KG1 (cell line): Measurements from ENCODE around the gene CSRNP2.
A peak's percentile ranks its signal among the peaks of the same experiment; 100 is the strongest.

Experiments used
- DNase-seq: peaks from one replicate; lab custom pipeline; 2025; lab: John Stamatoyannopoulos, UW

Gene CSRNP2

DNA sequence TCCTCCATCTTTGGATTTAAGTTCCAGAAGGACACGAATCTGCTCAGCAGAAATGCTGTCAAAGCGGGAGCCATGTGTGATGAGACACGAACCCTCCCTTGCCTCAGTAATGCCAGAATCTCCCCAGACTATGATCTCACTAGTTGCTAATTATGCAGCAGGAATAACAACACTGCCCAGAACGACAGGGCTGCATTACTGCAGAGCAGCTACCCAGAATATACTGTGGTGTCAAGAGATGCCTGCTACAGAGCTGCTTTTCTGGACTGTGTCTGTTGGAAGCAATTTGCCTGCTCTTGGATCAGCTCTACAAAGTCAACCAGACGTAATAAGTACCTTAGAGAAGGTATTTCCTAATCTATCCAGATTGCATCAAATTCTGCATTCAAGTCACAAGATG is 5.5 kb downstream of the CSRNP2 start:
- DNase-seq: no peak

DNA sequence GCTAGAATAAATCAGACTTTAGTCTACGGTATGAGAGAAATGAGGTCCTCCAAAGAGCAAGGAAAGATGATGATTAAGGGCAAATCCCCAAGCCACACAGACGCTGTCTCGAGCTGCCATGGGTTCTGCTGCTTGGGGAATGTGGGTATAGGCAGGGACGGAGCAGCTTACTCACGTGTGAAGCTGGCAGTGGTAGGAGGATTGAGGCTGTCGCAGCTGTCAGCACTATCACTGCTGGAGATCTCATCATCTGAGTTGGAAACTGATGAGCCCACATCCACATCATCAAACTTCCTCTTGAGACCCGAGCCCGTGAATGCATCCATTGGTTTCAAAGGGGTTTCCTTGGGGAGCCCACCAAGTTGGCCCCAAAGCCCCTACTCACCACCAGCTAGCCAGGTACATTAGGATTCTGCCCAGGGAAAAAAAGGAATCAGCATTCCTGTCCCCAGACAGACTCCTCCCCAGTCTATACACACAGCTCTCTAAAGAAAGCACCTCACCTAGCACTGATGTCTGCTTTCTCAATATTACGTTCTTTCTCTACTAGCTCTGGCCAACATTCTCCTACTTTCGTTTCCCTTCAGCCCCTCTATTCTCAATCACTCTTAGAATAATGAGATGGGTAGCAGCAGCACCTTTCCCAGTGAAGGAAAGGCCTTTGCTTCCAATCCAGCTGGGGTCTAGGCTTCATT is 7.0 kb downstream of the CSRNP2 start:
- no peak for DNase-seq

DNA sequence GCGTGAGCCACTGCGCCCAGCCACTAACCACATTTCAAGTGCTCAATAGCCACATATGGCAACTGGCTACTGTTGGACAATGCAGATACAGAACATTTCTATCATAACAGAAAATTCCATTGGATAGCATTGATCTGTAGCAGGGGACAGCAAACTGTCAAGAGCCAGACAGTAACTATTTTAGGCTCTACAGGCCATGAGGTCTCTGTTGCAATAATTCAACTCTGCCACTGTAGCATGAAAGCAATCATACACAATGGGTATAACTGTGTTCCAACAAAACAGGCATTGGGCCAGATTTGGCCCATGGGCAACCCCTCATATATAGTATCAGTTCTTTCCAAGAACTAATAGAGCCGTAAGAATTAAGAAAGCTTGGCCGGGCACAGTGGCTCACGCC is 8.0 kb downstream of the CSRNP2 start:
- DNase-seq: no peak

DNA sequence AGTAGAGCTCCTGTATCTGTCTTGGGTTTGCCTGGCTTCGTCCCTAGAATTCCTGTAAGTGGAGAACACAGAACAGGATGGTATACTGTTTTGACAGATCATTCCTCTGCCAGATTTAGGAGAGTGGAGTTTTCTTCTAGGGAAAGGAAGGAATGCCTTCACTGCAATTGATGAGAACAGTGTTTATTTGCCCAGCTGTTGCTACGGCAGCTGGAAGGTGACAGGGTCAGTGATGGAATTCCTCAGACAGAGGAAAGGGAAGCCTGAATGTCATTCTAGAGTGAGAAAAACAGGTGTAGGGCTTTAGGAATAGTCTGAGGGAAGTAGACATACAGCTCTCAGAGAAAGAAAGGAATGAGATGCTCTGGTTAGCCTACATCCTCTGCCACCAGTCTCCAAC is 11.7 kb downstream of the CSRNP2 start:
- DNase-seq: no peak

DNA sequence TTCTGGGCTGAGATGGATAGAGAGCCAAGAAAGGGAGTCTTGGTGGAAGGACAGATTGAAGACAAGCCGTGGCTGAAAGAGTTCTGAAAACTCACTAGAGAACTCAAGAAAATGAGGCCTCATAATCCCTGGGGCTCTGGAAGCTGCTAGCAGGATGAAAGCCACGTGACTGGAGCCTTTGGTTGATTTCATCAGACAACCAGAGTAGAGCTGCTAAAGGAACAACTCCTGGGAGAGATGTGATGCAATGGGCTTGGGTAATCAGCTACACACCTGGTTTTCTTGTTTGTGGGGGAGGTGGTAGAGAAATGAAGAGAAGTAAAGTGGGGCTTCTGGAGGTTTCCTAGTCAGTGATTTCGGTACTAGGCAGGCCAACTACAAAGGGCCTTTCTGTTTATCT is 13.4 kb downstream of the CSRNP2 start:
- DNase-seq: no peak

DNA sequence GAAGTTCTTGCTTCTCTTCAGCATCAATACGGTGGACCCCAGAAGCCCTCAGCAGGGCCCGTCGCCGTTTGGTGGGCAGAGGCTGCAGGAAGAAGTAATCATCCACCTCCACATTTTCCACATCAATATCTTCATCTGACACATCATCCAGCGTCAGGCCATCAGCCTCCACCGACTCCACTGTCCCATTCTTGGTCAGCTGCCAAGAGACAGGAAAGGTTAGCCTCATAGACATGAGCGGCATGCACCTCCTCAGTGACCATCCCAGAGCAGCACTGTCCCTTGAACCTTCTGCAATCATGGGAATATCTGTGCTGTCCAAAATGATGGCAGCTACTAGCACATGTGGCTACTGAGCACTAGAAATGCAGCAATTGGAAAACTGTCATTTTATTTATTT is 15.6 kb downstream of the CSRNP2 start:
- DNase-seq: no peak

DNA sequence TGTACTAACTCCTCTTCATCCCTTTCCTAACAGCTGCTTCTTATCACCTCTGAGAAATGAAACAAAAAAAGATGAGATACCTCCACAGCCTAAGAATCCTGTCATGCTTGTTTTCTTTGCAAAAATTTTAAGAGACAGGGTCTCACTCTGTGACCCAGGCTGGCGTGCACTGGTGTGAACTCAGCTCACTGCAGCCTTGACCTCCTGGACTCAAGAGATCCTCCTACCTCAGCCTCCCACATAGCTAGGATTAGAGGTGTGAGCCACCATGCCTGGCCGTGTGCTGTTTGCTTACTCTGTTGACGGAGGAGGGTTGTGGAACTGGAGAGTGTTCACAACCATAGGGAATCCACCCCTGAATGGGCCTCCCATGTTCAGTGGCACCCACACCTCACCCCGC is 16.2 kb downstream of the CSRNP2 start:
- DNase-seq: no peak

DNA sequence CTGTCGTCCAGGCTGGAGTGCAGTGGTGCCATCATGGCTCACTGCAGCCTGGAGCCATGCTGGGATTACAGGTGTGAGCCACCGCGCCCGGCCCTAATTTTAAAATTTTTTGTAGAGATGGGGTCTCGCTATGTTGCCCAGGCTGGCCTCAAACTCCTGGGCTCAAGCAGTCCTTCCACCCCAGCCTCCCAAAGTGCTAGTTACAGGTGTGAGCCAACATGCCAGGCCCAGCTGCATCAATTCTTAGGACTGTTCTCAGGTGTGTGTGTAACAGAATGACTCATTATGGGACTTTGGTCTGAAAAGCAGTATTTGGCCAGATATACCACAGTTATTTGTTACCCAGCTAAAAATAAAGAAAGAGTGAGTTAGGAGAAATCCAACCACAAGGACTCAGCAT is 17.9 kb downstream of the CSRNP2 start:
- DNase-seq: no peak

DNA sequence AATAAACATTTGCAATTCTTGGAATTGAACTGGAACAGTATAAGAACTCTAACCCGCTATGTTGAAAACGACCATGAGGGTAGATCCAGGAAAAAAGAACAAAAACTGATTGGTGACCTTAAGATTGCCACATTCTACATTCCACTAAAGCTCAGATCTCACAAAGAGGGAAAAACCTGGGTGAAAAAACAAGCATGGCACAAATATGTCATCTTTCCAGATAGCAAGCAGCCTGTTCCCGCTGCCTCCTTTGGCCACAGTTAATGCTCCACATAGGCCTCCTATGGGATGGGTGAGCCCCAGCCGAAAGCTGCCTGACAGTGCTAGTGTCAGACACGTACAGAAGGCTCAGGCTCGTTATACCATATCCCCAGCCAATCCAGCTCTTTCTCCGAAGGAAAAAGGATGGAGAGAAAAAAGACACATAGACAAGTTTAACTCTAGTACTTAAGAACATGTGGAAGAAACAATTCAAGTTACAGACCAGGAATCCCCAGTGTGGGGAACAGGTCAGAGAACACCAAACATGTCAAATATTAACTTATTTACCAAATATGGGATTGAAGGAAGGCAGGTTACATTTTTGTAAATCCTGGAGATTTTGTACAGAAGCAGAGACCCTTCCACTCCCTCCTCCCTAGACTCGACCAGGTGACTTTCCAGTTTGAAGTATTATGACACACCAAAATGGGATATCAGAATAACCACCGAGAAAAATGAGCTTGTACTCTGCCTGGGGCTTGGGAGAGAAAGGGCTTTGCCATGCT is 20.6 kb downstream of the CSRNP2 start:
- no peak for DNase-seq

DNA sequence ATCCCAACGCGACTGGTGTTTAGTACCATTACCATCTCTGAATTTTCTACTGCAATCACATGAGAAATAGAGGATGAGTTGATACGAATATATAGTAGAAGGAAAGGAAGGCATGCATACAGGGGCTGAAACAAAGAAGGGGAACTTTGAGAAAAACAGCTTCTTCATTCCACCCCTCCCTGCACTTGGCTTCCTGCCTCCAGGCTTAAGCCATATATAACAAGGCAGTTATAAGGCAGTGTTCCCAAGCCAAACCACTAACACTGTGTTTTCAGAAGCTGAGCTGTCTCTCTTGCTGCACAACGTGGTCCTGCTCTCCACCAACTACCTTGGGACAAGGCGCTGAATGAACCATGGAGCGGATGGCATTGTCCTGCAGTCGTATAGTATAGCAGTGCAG is 24.3 kb downstream of the CSRNP2 start:
- DNase-seq: no peak

DNA sequence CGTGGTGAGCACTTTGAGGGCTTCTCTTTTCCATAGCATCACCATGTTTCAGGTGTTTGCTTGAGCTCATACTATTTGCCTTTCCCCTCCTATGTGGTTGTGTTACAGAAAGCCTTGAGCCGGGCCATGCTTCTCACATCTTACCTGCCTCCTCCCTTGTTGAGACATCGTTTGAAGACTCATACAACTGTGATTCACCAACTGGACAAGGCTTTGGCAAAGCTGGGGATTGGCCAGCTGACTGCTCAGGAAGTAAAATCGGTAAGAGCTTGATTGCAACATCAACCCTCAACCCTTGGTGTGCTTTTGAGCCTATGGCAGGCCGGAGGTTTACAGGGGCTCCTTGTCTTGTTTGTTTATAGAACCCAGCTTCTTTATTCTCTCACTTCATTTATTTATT is 27.2 kb downstream of the CSRNP2 start:
- no peak for DNase-seq

DNA sequence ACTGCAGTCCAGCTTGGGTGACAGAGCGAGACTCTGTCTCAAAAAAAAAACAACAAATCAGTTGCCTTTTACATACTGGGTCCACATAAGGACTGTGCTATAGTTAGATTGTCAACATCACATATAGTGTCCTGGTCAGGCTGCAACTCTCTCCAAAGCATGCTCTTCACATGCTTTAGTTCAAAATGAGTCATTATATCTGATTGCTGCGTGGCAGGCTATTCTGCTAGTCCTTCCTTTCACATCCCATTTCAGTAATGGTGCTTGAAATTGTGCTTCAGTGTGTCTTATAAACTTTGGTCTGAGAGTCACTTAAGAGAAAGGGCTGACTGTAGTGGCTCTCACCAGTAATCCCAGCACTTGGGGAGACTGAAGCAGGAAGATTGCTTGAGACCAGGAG is 28.3 kb downstream of the CSRNP2 start:
- DNase-seq: no peak

DNA sequence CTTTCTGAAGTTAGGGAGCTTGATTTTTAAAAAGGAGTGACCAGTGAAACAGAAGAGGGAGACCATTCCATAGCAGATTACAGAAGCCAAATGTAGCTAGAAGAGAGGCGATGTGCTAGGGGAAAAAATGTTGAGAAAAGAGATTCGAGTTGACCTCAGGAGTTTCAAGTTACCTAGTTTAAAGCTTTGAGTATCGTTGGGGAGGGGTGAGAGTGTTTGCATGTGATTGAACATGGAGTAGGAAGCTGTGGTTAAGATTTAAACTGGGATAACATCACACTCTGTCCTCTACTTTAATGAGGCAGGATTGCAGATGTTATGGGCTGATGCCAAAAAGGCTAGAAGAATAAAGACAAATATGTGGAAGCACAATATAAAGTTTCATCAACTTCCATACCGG is 31.6 kb downstream of the CSRNP2 start:
- DNase-seq: no peak

DNA sequence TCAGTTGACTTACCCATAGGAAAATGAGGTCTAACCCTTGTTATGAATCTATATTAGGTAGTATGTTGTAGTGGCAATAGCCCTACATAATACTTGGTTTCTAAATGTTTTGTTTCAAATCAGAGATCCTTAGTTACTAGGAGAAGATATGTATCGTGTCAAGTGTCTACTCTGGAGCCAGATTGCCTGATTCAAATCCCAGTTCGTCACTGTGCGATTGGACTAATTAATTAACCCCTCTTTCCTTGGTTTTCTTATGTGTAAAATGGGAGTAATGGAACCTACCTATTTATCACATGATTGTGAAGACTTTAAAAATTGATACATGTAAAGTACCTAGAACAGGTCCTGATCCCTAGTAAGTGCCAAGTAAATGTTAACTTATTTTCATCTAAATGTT is 33.9 kb downstream of the CSRNP2 start:
- DNase-seq: no peak

DNA sequence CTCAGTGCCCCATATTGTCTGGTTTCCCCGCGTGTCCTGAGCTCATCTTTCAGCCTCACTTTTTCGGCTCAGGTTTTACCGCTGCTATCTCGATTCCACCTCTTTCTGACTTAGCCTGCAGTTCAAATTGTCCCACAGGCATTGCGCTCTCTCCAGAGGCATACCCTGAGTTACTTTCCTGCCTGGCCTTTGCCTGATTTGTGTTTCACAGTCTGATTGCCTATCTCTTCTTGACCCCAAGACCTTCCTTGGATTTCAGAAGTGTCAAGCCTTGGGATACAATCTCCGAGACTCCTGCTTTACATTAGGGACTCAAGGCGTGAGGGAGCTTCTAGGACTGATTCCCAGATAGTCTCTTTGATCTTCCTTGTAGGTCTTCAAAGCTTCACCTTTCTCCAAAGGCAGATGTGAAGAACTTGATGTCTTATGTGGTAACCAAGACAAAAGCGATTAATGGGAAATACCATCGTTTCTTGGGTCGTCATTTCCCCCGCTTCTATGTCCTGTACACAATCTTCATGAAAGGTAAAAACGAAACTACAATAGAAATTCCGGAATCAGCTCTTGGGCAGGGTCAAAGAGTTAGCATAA is 34.6 kb downstream of the CSRNP2 start:
- no peak for DNase-seq

DNA sequence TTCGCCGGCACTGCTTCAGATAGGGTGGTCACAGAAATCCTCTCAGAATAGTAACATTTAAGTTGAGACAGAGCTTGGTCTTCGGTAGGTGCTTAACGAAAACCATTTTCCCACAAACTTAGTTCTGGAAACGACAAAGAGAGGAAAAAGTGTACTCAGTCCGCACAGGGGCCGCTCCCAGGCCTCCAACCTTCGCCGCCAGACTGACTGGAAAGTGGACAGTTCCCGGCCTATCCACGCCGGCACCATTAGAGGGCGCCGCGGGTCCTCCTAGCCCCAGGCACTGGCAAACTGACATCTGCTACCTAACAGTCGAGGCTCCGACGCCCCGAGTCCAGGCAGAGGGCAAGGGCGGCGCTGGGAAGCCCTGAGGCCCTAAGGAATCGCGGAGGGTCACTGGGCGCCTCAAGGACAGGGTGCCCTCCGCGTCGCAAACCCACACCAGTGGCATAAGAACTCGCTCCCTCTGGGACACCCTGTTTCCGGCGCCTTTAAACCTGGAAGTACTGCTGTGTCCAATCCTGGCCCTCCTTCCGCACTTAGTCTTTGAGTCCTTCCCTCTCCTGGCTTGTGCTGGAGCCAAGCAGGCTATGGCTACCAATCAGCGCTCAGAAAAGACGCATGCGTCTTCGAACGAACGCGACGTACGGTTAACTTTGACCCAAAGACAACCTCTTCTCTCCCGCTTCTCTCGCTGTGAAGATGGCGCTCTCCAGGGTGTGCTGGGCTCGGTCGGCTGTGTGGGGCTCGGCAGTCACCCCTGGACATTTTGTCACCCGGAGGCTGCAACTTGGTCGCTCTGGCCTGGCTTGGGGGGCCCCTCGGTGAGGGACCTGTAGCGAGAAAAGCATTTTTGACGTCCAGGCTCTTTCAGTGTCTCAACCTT is 35.5 kb downstream of the CSRNP2 start, which contains the start of gene LETMD1:
Gene LETMD1 (plus strand): TSS at position 673 of the 886 bp plus-strand sequence. CDS start 30 bp downstream, at position 703.
- peak; percentile 92 for DNase-seq

DNA sequence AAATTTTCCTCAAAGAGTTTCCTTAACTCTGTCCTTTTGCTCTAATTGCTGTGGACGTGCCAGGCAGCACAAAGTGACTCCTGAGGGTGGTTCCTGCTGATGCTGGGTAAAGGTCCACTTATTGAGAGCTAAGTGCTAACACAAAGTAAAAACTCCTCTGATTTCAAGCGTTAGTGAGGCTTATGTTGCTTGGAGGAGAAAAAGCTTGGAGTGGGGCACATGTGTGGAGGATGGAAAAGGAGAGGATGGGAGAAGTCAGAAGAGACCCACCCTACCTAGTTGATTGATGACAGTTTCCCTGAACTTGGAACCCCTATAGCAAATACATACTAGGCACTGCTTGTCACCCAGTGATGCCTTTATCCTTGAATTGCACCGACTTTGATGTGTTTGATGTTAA is 47.1 kb downstream of the CSRNP2 start:
- no peak for DNase-seq

DNA sequence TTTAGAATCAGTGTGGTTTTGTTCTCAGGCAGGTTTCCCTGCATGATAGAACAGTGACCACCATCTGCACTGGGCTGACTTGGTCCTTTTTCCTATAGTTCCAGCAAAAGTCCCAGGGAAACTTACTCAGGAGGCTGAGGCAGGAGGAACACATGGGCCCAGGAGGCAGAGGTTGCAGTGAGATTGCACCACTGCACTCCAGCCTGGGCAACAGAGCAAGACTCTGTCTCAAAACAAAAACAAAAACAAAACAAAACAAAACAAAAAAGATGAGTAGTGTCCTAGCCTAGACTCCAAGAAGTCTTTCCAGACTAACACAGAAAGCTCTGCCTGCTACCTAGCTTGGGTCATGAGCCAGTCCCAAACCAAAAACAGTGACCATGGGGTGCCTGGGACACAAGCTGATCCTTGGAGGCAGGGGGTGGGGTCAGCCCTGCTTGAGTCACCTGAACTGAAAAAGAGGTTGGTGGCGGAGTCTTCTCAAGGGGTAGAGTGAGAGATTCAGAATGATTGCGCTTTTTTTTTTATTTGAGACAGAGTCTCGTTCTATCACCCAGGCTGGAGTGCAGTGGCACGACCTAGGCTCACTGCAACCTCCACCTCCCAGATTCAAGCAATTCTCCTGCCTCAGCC is 49.8 kb downstream of the CSRNP2 start:
- no peak for DNase-seq

DNA sequence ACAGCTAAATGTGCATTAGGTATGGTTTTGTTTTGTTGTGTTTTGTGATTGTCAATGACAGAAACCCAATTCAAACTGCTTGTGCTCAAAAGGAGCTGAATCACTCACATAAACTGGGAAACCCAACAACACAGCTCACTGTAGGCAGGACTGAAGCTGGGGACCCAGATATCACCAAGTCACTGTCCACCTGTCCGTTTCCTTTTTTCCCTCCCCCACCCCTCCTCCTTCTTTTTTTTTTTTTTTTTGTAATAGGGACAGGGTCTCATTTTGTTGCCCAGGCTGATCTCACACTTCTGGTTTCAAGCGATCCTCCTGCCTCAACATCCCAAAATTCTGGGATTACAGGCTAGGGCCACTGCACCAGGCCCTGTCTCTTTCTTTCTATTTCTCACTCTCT is 50.3 kb downstream of the CSRNP2 start:
- no peak for DNase-seq

DNA sequence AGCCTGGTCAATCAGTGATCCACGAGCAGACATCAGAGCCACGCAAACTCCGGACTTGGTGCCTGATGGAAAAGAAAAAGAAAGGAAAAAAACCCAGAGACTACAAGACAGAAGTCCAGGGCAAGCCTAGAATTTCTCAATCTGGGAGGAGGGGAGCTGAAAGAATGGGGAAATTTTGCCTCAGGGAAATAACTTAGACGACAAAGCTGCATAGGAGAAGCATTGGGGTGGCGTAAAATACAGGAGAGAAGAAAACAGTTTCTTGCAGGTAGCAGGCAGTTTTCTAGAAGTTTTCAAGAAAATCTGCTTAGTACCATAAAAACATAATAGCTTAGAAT is 54.6 kb downstream of the CSRNP2 start:
- no peak for DNase-seq

DNA sequence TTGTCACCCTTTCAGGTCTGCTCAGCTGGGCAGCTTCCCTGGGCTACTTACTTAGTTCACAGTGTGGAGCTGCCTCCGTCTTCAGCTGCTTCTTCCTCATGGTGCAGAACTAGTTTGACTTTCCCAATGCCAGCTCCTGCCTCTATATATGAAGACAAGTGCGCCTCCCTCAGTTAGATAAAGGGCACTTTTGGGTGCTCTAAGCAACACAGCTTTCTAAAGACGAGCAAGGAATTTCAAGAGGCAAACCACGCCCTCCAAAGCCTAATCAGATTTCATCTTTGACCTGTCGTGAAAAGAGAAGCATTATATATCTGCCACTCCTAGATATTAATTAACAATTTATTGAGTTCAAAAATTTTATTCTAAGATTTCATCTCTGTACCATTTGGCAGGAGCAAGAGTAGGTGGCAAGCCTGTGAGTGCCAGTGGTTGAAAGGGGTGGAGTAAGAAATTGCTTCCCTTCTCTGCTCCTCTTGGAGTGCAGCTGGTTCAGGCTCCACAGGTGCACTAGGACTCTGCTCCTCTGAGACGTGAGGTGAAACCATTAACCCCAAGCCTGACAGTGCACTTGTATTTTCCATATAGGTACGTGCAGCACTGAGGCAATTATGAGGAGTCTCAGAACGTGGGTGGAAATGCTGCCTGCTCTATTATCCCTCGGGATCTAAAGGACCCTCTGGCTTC is 55.1 kb downstream of the CSRNP2 start:
- no peak for DNase-seq
